AG04450 (cell line): ENCODE results near the gene DGUOK. TPM values are rescaled to one million over a fixed set of nuclear protein-coding genes. Genes with fewer than 3 reads are reported as not detected.
"Not testable (repeated sequence)": the region's sequence is repeated elsewhere in the genome, so short reads cannot be mapped to it uniquely, and the experiment has no call there.

Experiments used
- CTCF ChIA-PET: fragments of 300-600, 350-600 bp; formaldehyde crosslinking; extraction: SDS; loops from one replicate; lab custom pipeline; 2022; ENCODE audit warnings: antibody characterized with exemption, inconsistent platforms; lab: Charles Lee
- POLR2A ChIA-PET: fragments of 350-600 bp; formaldehyde crosslinking; extraction: SDS; loops from one replicate; lab custom pipeline; 2021; ENCODE audit warnings: antibody characterized with exemption, inconsistent platforms; lab: Yijun Ruan, JAX
- DNase-seq: peaks from one replicate; pipeline ENCODE4 v3.0.0-alpha.2; 2011; ENCODE audit warnings: low read depth, low spot score
- H3K27ac ChIP-seq: one replicate; pipeline ENCODE4 v1.5.1; 2012; ENCODE audit warnings: low read depth, low read length, control low read depth
- H3K27me3 ChIP-seq: one replicate; pipeline ENCODE4 v1.6.0; 2012; ENCODE audit warnings: low read length; ENCODE audit not compliant: control insufficient read depth, insufficient read depth
- H3K4me3 ChIP-seq: 2 replicates; pipeline ENCODE4 v1.5.1; 2011; ENCODE audit warnings: mild to moderate bottlenecking, low read depth, low read length, control low read depth
- H3K9me3 ChIP-seq: 2 replicates; pipeline ENCODE4 v1.5.1; 2012; ENCODE audit warnings: low read length; ENCODE audit not compliant: control insufficient read depth, insufficient read depth
- polyA plus RNA-seq: library from polyadenylated mRNA; depleted of rRNA; stranded (reverse); fragments of >200 nt; gene quantifications from 2 replicates; pipeline ENCODE4 v1.2.3, GENCODE V29; 2011
- TF ChIP-seq, protein P1 (sequence below): IDR thresholded peaks from 2 replicates; pipeline ENCODE4 v1.5.1; 2011; ENCODE audit warnings: low read depth, low read length, control low read depth, inconsistent platforms

The DGUOK gene
- polyA plus RNA-seq, 1 experiment, result 101 TPM

DNA sequence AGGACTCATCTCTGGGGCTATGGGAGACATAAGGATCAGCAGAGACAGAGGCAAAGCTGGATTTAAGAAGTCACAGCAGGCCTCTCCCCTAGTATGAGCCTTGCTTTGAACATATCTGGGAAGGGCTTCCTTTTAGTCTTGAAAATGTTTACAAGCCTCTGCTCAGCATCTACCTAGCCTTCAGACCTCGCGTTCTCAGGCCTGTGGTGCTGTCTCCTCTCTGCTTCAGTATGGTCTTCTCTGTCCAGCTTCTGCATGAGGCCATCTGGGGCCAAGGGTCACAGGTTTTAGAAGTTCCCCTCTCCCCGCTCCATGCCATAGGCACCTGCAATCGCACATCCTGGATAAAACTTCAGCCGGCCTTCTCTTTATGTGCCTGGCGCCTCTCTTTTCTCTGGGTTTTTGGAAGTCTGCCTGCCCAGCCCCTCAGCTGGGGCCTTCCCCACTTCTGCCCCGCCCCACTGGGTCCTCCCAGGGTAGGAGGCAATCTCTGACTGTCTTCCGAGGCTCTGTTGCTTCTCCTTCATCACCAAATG, 26.8 kb upstream of the DGUOK start:
- H3K9me3 ChIP-seq, result no peaks in the 10 kb centered on the region
- H3K27ac ChIP-seq, result peak overlapping the region; percentile 39
- no peak for DNase-seq
- ChIA-PET POLR2A (no interaction called here), CTCF (no interaction called here)
- TF ChIP-seq, protein P1, sequence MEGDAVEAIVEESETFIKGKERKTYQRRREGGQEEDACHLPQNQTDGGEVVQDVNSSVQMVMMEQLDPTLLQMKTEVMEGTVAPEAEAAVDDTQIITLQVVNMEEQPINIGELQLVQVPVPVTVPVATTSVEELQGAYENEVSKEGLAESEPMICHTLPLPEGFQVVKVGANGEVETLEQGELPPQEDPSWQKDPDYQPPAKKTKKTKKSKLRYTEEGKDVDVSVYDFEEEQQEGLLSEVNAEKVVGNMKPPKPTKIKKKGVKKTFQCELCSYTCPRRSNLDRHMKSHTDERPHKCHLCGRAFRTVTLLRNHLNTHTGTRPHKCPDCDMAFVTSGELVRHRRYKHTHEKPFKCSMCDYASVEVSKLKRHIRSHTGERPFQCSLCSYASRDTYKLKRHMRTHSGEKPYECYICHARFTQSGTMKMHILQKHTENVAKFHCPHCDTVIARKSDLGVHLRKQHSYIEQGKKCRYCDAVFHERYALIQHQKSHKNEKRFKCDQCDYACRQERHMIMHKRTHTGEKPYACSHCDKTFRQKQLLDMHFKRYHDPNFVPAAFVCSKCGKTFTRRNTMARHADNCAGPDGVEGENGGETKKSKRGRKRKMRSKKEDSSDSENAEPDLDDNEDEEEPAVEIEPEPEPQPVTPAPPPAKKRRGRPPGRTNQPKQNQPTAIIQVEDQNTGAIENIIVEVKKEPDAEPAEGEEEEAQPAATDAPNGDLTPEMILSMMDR, result no peak
- H3K27me3 ChIP-seq, result no peaks in the 10 kb centered on the region
- H3K4me3 ChIP-seq, result no peak overlapping the region

DNA sequence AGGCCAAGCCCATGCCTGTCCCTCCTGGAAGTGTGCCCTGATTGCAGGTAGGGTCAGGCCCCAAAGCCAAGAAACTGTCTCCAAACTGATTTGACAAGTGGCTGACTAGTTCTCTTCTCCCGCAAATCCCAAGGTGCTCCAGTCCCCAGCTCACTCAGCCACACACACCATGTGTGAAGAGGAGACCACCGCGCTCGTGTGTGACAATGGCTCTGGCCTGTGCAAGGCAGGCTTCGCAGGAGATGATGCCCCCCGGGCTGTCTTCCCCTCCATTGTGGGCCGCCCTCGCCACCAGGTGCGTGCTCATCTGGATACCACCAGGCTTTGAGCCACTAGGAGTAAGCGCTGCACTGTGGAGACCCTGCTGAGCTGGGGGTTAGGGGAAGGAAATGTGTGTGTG, 25.5 kb upstream of the DGUOK start:
- TF ChIP-seq, protein P1, result no peak
- Histone ChIP-seq H3K27me3 (no peaks in the 10 kb centered on the region), H3K9me3 (no peaks in the 10 kb centered on the region), H3K4me3 (no peak overlapping the region), H3K27ac (no peak overlapping the region)
- CTCF ChIA-PET, result no interaction called here
- POLR2A ChIA-PET, result interaction anchor here (1.0 kb wide), 1 partner anchor 9 kb away, joined by 3 read pairs; no protein-coding TSS in a partner anchor
- no peak for DNase-seq

DNA sequence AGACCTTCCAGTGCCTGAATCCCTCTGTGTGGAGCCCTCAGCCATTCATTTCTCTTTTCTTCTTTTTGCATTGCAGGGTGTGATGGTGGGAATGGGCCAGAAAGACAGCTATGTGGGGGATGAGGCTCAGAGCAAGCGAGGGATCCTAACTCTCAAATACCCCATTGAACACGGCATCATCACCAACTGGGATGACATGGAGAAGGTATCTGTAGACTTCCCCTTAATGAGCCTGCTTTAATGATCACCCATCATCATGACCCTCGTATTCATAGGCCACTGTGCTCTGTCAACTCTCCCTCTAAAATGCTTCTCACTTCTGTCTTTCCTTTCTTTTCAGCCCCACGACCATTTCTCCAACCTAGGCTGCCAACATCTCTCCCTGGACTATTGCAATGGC, 24.4 kb upstream of the DGUOK start:
- Histone ChIP-seq H3K4me3 (no peak overlapping the region), H3K9me3 (no peaks in the 10 kb centered on the region), H3K27me3 (no peaks in the 10 kb centered on the region), H3K27ac (peak overlapping the region; percentile 31)
- ChIA-PET POLR2A (no interaction called here), CTCF (interaction anchor here (1.4 to 2.0 kb wide), 2 partner anchors 75 to 218 kb away, joined by 3 to 6 read pairs; no protein-coding TSS in a partner anchor)
- no peak for DNase-seq
- TF ChIP-seq, protein P1, result no peak

DNA sequence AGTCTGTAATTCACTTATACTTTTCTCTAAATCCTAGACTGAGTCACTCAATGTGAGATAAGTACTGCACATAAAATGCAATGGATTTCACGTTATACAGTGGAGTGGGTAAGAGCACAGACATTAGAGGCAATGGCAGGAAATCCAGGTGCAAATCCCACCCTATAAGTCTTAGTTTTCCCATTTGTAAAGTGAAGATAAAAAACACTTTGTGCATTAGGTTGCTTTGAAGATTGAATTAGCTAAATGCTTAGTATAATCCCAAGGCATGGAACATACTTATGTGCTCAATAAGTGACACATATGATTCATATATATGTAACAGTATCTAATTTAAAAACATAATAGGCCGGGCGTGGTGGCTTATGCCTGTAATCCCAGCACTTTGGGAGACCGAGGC, 23.4 kb upstream of the DGUOK start:
- no peak for DNase-seq
- TF ChIP-seq, protein P1, result no peak
- ChIA-PET CTCF (interaction anchor here (0.9 to 2.0 kb wide), 2 partner anchors 76 to 79 kb away, joined by 3 to 6 read pairs; no protein-coding TSS in a partner anchor), POLR2A (no interaction called here)
- H3K4me3 ChIP-seq, result no peak overlapping the region
- H3K27me3 ChIP-seq, result no peaks in the 10 kb centered on the region
- no peak overlapping the region for H3K27ac ChIP-seq
- no peaks in the 10 kb centered on the region for H3K9me3 ChIP-seq

DNA sequence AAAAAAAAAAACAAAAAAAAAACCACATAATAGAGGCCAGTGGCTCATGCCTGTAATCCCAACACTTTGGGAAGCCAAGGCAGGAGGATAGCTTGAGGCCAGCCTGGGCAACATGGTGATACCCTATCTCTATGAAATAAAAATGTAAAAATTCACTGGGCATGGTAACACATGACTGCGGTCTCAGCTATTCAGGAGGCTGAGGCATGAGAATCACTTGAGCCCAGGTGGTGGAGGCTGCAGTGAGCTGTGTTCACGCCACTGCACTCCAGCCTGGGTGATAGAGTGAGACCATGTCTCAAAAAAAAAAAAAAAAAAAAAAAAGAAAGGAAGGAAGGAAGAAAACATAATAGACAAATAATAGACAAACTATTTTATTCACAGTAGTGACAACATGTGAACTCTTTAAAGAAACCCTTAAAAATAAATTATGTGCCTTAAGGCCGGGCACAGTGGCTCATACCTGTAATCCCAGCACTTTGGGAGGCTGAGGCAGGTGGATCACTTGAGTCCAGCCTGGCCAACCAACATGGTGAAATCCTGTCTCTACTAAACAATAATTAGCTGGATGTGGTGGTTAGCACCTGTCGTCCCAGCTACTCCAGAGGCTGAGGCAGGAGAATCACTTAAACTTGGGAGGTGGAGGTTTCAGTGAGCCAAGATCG, 22.6 kb upstream of the DGUOK start:
- POLR2A ChIA-PET, H3K4me3 ChIP-seq, H3K27me3 ChIP-seq, H3K27ac ChIP-seq, H3K9me3 ChIP-seq, DNase-seq: not testable (repeated sequence)
- CTCF ChIA-PET, result interaction anchor here (2.0 kb wide), 1 partner anchor 77 kb away, joined by 6 read pairs; no protein-coding TSS in a partner anchor
